ENCODE measurements around the gene GREB1. TPM values are rescaled to one million over a fixed set of nuclear protein-coding genes. Genes with fewer than 3 reads are reported as not detected.
A peak's percentile ranks its signal among the peaks of the same experiment; 100 is the strongest.

The GREB1 gene
- total RNA-seq, 6 donors from 2014 or later, result 0.39 to 5.4 (median 1.6) TPM

GRCh38 chr2:11514081-11514730 lies 19.6 kb upstream of the GREB1 start:
- DNase-seq (no peak), ATAC-seq (ENCODE audit: low FRiP score in 2 of 2) (no peak)
- 65 to 68% methylated on average over 3 of the region's 3 CpGs for WGBS, 2 donors
- Histone ChIP-seq H3K4me1 (no peaks in the 10 kb centered on the region), H3K27ac (no peak overlapping the region), H3K36me3 (no peaks in the 10 kb centered on the region), H3K9me3 (no peaks in the 10 kb centered on the region), H3K27me3 (no peaks in the 10 kb centered on the region), H3K4me3 (no peak overlapping the region)
- TF ChIP-seq POLR2AphosphoS5 (IDR thresholded peaks at IDR 0.05) (no peak), EP300 (IDR thresholded peaks at IDR 0.05) (no peak), POLR2A (IDR thresholded peaks at IDR 0.05) (no peak)
- TF ChIP-seq, protein P1, sequence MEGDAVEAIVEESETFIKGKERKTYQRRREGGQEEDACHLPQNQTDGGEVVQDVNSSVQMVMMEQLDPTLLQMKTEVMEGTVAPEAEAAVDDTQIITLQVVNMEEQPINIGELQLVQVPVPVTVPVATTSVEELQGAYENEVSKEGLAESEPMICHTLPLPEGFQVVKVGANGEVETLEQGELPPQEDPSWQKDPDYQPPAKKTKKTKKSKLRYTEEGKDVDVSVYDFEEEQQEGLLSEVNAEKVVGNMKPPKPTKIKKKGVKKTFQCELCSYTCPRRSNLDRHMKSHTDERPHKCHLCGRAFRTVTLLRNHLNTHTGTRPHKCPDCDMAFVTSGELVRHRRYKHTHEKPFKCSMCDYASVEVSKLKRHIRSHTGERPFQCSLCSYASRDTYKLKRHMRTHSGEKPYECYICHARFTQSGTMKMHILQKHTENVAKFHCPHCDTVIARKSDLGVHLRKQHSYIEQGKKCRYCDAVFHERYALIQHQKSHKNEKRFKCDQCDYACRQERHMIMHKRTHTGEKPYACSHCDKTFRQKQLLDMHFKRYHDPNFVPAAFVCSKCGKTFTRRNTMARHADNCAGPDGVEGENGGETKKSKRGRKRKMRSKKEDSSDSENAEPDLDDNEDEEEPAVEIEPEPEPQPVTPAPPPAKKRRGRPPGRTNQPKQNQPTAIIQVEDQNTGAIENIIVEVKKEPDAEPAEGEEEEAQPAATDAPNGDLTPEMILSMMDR (IDR thresholded peaks at IDR 0.05), result no peak

DNA sequence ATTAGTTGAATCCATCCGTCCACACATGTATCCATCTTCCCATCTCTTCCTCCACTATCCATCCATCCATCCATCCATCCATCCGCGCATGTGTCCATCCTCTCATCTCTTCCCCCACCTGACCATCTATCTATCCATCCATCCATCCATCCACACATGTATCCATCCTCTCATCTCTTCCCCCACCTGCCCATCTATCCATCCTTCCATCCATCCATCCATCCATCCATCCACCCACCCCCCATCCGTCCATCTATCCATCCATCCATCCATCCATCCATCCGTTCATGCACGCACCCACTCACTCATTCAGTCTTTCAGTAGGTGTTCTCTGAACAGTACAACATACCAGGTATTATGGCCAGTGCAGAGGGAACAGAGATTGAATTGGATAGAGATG lies 18.9 kb upstream of the GREB1 start:
- Histone ChIP-seq H3K36me3 (no peaks in the 10 kb centered on the region), H3K27me3 (no peaks in the 10 kb centered on the region), H3K4me3 (no peak overlapping the region), H3K27ac (no peak overlapping the region), H3K4me1 (no peaks in the 10 kb centered on the region), H3K9me3 (no peaks in the 10 kb centered on the region)
- ATAC-seq (ENCODE audit: low FRiP score in 2 of 2) (no peak), DNase-seq (no peak)
- TF ChIP-seq EP300 (IDR thresholded peaks at IDR 0.05), result no peak
- TF ChIP-seq POLR2A (IDR thresholded peaks at IDR 0.05), result no peak
- TF ChIP-seq, protein P1 (IDR thresholded peaks at IDR 0.05), result no peak
- TF ChIP-seq POLR2AphosphoS5 (IDR thresholded peaks at IDR 0.05), result no peak
- 84 to 85% methylated on average over 6 of the region's 6 CpGs for WGBS, 2 donors

GRCh38 chr2:11515490-11515981 lies 18.3 kb upstream of the GREB1 start:
- peak in 1 of 2 donors; percentile 24 for ATAC-seq (ENCODE audit: low FRiP score in 2 of 2)

DNA sequence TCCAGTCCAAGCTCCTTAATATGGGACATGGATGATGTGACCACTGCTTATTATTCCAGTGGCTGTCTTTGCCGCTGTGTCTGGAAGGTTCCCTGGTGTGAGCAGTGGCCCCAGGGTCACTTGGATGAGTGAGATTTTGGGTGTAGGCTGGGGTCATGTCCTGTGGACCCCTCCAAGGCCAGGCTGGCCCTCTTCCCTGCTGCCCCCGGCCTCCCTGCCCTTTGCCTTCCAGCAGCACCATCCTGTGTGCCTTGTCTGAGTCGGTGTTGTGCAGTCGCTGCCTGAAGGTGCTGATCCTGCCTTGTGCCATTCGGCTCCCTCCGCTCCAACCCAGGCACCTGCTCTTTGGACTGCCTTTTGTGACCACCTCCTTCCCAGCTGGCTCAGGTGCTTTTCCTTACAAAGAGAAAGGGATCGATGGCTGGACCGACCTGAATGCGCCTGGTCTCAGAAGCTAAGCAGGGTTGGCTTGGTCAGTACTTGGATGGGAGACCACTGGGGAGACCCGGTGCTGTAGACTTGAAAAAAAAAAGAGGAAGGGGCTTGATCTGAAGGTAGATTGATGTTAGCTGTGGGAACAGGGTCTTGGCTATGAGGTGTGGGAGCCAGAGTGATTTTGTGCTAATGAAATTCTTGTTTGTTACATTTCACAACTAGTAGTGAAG lies 16.7 kb upstream of the GREB1 start:
- H3K9me3 ChIP-seq, result peaks cover 0 to 3% (median 0%) of the 10 kb centered on the region in 4 donors
- peak in 1 of 2 donors; percentile 16 for ATAC-seq (ENCODE audit: low FRiP score in 2 of 2)
- H3K36me3 ChIP-seq, result no peaks in the 10 kb centered on the region
- H3K4me1 ChIP-seq, result no peaks in the 10 kb centered on the region
- 86 to 95% methylated on average over 9 to 10 of the region's 10 CpGs for WGBS, 2 donors
- no peak for DNase-seq
- H3K27ac ChIP-seq, result no peak overlapping the region
- H3K27me3 ChIP-seq, result no peaks in the 10 kb centered on the region
- TF ChIP-seq, protein P1 (IDR thresholded peaks at IDR 0.05), result no peak
- TF ChIP-seq POLR2AphosphoS5 (IDR thresholded peaks at IDR 0.05) (no peak), EP300 (IDR thresholded peaks at IDR 0.05) (no peak), POLR2A (IDR thresholded peaks at IDR 0.05) (no peak)
- no peak overlapping the region for H3K4me3 ChIP-seq

More at GRCh38 chr2:11515490-11515981, 18.3 kb upstream of the GREB1 start:
- H3K36me3 ChIP-seq, result no peaks in the 10 kb centered on the region
- no peak overlapping the region for H3K27ac ChIP-seq
- no peak overlapping the region for H3K4me3 ChIP-seq
- DNase-seq, result no peak
- H3K27me3 ChIP-seq, result no peaks in the 10 kb centered on the region
- TF ChIP-seq EP300 (IDR thresholded peaks at IDR 0.05) (no peak), POLR2A (IDR thresholded peaks at IDR 0.05) (no peak), POLR2AphosphoS5 (IDR thresholded peaks at IDR 0.05) (no peak)
- TF ChIP-seq, protein P1 (IDR thresholded peaks at IDR 0.05), result no peak
- peaks cover 0 to 3% (median 0%) of the 10 kb centered on the region in 4 donors for H3K9me3 ChIP-seq
- 49 to 65% methylated on average over 4 to 6 of the region's 6 CpGs for WGBS, 2 donors
- no peaks in the 10 kb centered on the region for H3K4me1 ChIP-seq

Measured in upper lobe of left lung (tissue), 6 donors.